GM21515 (cell line): ENCODE data around the gene CTSD.

ENCODE experiments used
- ATAC-seq: cut with Tn5 transposase; IDR thresholded peaks from one replicate; pipeline ENCODE4 v1.9.1; 2021; ENCODE audit not compliant: unreplicated experiment

The CTSD gene

DNA sequence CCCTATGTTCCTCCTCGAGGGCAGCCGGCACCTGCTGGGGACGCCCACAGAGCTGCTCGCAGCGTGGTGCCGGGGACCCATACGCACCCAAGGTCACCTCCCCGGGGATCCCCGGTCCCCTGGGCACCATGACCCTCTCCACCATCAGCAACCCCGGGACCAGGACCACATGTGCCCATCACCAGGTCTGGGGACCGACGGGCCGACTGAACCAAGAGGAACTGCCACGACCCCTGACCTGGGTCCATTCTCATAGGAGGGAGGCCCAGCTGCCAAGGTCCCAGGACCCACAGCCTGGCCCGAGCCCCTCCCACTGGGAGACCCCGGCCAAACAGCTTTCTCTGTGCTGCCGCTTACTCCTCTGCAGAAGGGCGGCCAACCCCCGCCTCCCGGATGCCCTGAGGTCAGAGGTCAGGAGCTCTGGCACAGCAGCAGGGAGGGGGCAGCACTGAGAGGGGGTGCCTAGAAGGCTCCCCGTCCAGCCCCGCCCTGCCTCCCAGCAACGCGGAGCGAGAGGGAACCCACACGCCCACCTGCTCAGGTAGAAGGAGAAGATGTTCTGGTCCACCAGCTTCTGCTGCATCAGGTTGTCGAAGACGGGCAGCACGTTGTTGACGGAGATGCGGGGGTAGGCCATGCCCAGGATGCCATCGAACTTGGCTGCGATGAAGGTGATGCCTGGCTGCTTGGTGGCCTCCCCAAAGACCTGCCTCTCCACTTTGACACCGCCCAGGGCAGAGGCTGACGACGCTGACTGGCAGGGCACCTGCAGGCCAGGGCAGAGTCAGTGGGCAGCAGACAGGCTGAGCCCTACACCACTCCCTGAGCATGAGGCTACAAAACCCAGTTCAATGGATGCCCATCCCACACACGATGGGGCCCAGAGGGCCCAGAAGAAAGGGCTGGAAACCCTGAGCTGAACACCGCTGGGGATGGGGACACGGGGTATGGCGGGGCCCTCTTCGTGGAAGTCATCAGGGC is 6.6 kb downstream of the CTSD start:
- ATAC-seq, result no peak

DNA sequence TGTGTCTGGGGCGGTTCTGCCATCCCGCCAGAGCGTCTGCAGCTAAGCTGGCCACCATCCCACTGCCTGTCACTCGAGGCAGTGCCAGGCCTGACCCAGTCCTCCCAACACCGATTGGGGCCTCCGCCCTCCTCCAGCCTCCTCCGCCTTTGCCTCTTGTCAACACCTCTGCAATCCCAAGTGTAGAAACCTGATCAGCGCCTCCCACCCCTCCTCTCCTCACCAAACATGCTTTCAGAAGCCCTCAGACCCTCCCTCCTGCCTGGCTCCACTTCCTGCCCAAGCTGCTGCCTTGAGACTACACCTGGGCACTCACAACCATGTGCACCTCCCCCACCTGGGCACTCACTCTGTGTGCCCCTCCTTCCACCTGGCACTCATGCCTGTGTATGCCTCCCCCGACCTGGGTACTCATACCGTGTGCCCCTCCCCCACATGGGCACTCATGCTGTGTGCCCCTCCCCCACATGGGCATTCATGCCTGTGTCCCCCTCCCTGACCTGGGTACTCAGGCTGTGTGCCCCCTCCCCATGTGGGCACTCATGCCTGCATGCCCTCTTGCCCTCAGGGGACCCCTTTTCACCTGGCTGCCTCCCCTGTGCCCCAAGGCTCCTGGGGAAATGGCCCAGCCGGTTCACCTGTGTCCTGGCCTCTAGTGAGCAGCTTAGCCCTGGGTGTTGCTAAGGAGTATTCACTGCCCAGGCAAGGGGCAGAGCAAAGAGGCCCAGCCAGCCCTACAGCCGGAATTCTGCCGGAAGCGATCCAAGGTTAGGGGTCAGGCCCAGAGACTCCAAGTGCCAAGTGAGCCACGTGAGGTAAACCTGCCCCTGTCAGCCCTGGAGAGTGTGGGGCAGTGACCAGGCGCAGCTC is 7.8 kb downstream of the CTSD start:
- ATAC-seq, result no peak

DNA sequence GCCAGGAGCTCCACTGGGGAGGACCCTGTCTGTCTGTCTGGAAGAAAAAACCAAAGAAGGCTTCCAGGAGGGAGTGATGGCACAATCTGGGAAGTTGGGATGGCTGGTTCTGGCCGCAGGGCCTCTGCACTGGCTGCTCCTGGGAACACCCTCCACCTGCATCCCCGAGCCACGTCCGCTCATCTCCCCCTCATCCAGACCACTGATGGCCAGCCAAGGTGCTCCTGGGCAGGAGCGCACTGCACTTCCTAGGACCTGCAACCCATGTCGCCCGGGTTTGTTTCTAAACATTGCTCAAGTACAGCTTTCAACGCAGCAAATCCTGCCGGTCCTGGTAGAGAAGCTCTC is 8.4 kb downstream of the CTSD start:
- ATAC-seq, result no peak

DNA sequence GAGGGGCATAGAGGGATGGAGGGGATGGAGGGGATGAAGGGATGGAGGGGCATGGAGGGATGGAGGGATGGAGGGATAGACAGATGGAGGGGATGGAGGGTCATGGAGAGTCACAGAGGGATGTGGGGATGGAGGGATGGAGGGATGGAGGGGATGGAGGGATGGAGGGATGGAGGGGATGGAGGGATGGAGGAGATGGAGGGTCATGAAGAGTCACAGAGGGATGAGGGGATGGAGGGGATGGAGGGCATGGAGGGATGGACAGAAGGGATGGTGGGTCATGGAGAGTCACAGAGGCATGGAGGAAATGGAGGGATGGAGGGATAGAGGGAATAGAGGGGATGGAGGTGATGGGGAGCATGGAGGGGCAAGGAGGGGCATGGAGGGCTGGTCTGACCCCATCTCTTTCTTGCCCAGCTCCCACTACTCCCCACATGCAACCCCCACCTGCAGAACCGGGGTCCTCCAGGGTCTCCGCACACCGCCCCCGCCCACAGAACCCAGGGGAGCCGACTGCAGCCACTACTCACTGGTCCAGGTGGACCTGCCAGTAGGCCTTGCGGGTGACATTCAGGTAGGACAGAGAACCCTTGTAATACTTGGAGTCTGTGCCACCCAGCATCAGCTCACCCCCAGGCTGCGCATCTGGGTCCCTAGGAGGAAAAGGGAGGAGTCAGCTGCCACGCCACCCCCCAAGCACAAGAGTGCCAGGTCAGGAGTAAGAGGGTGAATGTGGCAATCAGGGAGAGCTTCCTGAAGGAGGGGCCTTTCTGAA is 9.2 kb downstream of the CTSD start:
- ATAC-seq, result no peak

DNA sequence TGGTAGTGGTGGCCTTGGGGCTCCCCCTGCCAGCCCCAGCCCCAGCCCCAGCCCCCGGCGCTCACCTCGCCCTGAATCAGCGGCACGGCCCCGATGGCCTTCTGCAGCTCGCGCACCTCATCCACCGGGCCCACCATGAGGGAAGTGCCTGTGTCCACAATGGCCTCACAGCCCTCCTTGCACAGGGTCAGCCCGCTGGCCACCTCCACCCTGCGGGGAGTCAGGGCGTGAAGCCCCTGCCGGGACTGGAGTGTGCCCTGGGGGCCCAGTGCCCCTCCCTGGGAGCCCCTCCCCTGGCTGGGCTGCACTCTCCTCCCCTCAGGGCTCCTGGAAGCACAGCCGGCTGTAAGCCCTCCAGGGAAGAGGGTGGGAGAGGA is 9.8 kb downstream of the CTSD start:
- ATAC-seq, result no peak

DNA sequence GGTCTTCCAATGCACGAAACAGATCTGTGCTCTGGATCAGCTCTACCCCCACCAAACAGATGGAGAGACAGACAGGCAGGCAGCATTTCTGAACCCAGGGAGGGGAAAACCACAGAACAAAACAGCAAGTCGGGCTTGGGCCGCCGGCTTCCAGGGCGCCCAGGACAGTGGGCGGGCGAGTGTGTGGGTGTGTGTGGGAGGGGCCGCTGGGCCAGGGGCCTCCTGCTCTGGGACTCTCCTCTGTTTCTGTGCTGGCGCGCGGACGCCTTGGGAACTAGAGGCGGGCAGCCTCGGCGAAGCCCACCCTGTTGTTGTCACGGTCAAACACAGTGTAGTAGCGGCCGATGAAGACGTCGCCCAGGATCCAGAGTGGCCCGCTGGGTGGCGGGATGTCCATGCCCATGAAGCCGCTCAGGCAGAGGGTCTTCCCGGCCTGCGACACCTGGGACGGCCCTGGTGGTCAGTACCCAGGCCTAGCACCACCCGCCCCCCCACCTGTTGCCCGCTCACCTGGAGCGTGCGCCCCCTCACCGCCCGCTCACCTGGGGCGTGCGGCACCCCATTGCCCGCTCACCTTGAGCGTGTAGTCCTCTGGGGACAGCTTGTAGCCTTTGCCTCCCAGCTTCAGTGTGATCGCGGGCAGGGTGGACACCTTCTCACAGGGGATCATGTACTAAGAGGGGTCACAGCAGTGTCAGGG is 10.3 kb downstream of the CTSD start:
- no peak for ATAC-seq

DNA sequence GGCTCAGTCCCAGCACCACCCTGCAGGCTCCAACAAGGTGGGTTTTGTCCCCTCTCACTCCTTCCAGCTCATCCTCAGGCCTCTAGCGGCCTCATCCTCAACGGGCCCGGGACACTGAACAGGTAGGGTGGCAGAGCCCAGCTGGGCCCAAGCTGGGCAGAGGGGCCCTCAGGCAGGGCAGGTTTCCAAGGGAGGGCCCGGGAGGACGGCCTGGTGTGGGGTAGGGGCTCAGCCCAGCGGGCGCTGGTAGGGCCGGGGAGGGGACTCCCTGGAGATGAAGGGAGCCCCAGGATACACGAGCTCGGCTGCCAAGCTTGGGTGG is 10.9 kb downstream of the CTSD start:
- ATAC-seq, result no peak

DNA sequence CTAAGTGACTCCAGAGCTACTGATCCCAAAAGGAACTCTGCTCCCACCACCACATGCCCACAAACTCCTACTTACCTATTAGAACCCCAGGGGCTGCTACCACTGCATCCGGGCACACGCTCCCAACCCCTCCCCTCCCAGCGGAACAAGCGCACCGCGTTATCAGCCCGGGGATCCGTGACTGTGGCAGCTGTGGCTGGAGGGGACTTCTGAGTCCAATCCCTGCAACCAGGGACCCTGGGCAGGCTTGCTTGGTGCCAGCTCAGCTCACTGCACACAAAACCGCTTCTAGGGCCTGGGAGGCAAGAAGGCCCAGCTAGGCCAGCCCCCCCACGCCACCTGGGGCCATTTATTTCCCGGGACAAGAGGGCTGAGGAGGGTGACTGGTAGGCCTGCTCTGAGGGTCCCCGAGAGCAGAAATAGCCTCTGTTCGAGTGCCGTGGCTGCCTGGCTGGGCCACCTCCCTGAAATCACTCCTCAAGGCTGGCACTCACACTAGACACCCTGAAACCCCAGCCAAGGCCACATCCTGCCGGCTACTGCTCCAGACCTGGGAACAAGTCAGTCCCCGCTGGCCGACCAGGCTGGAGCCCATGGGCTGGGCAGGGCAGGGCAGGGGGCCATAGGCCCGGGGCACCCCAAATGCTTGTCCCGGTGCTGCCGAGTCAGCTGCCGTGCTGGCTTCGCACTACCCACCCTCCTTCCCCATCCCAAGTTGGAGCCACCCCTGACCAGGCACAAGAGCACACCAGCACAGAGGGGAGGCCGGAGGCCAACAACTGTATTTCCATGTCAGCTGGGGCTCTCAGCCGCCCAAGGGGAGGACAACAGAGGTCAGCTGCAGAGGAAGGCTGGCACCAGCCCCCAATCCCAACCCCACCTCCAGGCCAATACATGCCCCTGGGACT is 11.5 kb downstream of the CTSD start:
- no peak for ATAC-seq

DNA sequence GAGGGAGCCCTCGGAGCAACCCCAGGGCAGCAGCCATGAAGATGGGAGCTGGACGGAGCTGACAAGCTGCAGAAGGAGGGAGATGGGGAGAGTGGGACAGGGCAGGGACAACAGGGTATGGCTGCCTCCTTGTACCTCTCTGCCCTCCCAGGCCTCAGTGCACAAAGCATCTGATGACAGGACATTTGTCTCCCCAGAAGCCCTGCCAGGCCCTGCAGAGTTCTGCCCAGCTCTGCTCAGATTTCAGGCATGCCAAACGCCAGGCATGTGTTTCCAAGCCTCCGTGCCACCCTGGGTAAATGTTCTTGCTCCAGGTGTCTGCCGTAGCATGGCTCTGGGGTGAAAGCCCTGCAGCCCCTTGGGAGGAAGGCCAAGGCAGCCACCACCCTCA is 12.2 kb downstream of the CTSD start:
- no peak for ATAC-seq

DNA sequence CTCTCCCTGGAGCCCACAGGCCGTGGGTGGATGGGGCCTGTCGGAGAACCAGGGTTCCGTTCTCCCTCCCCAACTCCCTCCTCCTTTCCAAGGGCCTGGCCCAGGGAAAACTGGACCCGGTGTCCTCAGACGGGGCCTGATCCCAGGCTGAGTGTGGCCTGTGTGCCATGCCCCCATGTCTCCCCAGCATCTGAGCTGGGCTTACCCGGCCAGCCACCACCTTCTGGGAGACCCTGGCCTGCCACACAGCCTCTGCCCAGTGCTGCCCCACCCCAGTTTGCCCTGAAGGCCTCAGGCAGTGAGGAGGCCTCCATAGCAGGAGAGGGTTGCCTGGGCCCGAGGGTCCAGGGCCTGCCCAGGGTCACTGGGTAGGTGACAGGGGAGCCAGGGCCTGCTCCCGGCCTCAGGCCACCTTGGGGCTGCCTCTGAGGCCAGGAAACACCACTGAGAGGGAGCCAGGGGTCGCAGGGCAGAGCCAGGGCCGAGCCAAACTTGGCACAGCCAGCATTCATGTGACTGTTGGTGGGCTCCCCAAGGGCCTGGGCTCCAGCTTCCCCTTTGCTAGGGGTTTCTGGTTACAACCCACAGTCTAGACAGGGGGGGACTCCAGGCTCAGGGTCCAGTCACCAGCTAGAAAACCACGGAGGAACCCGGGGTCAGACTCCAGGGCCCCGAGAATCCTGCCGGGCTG is 12.7 kb downstream of the CTSD start:
- no peak for ATAC-seq

DNA sequence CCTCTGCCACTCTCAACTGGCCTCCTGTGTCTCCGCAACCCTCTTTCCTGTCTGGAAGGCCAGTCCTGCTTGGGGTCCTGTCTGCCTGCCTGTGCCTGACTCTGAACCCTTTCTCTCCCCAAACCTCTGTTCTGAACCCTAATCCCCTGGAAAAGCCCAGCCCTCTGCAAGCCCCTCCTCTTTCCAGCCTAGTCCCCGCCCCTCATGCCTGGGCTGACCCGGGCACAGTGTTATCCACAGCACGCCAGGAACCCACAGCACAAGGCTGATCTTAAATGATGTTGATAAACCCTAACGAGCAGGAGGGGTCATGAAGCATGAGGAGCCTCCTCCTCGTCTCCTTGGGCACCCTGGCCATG is 13.3 kb downstream of the CTSD start, which contains the start of gene IFITM10:
TSS of gene IFITM10 (minus strand) at position 115 of the 359 bp plus-strand sequence. CDS start 153 bp downstream, outside the sequence.
- ATAC-seq, result no peak

DNA sequence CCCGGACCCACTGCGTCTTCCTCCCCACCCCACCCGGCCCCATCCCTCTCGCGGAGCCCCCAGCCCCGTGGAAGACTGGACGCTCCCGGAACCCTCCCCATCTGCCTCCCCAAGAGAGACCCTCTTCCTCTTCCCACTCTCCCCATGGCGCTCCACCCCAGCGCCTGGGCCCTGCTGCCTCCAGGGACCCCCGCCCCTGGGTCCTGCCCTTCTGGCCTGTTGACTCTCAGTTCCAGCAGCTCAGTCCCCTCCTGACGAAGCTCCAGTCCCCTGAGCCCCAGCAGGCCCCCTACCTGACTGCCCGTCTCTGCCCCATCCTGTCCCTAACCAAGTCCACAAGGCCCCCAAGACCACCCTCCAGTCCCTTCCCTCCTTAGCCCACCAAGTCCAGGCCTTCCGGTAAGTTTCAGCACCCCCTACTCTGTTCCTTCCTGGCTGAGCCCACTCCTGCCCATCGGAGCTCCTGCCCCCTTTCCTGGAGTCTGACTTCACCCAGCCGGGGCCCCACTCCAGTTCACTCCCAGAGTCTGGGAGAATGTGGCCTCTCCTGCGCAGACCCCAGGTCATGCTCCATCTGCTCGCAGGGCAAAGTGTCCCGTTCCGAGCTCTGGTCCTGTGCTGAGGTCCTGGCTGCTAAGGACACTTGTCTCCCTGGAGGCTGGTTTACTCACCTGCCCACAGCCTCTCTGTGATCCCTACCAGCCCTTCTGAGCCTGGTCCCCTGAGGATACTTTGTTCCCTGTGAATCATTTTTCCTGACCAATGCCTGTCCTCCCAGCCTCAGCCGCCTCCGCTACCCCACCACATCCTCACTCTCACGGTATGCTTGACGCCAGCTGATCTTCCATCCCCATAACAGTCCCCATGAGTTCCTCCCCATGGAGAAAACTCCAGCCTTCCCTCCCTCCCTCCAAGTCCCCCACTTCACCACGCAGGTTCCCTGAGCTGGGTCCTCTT is 14.1 kb downstream of the CTSD start:
- ATAC-seq, result no peak

DNA sequence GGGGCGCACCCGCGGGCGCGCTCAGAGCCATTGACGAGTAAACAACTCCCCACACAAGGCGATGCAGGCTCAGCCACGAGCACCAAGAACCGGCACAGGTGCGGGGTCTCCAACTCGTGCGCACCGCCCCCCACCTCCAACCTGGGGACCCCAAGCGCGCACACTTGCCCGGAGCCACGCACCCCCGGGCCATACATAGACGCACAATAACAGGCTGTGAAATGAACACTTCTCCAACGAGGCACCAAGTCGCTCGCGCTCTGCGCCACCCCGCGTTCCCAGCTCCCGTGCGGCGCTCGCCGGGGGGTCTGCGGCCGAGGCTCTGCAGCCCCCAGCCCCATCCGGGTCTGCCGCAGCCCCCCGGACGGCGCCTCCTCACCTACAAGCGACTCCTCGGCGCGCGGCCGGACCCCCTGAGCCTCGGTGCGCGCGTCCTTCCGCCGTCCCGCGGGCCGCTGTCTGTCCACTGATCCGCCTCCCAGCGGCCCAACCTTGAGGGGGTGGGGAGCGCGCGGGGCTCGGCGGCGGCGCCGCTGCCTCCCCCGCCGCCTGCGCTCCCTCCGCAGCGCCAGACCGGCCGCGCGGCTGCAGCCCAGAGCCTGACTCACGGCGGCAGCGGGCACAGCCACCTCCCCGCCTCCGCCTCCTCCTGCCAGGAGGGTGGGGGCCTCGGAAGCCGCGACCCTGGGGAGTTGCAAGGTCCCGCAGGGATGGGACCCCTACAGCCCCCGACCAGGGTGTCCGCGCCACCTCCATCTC is 14.9 kb downstream of the CTSD start:
- ATAC-seq, result no peak

DNA sequence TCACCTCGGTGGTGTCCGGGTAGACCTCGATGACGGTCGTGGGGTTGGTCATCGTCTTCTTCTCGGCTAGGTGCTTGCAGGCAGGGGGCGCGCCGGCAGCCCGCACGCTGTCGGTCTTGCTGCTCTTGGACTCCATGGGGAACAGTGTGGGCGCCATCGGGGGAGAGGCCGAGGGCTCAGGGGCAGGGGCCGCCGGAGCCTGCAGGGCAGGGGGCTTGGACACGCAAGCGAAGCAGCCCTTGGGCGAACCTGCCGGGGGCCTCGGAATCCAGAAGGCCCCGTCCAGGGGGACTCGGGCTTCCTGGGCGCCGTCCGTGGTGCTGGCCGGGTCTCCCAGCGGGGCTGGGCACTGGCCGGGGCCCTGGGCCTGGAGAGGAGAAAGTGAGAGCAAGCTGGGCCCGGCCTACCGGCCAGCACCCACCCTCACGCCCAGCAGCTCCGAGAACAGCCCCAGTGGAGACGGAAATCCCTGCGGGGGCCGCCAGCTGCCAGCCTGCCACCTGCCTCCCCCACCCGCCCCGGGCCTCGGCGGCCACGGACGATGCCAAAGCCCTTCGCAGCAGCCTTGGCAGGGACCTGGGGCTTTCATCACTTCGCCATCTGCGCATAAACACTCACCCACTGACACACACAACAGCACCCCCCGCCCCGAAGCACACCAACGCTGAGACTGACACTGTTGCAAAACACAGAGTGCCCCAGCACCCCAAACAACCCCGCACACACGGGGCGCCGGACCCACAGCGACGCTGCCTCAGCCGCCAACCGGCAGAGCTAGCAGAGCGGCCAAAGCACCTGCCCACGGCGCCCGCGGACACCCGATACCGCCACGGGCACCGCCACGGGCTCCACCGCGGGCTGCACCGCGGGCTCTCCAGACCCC is 15.7 kb downstream of the CTSD start:
- ATAC-seq, result no peak

DNA sequence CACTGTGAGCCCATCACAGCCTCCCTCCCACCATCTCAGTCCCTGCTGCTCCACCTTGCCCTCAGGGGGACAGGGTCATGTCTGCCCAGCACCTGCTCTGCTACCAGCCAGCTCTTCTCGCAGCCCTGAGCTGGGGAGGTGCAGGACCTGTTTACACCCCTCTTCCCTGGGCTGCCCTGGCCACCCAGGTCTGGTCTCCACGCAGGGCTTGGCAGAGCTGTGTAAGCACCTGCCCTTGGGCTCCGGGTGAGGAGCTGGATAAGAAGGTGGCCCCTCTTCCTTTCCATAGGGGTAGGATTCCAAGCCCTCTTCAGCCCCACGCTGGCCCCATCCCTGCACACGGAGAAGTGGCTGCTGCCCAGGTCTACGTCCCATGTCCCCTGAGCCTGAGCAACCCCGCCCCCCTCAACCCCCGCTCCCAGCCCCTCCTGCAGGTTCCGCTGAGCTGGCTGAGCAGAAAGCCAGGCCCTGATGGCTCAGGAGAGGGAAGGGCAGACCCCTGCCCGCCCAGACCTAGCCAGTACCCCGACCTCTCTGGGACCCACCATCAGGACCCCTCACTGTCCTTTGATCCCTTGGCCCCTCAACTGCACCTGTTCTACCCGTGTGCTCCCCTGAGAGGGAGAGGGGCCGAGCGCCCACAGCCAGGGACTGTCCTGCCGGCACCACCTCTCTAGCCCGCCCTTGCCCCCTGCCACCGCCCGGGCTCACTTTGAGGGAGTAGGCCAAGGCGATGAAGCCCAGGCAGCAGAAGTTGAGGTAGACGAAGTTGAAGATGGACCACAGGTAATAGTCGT is 16.6 kb downstream of the CTSD start:
- ATAC-seq, result no peak

DNA sequence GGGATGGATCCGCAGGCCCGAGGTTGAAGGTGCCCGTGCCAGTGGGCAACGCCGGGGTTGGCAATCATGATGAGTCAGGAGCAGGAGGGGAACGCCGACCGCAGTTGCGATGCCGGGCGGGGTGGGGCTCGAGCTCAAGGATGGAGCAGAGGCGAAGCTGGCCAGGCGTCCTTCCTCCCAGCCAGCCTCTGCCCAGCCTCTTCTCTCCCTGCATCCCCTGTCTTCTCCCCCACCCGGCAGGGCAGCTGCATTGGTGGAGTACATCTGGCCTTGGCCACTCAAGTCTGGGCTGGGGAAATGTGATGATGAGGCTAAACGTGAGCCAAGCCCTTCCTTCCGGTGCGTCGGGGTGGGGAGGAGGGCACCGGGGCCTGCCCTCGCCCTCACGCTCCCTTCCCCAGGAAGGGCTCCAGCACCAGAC is 17.2 kb downstream of the CTSD start:
- ATAC-seq, result no peak
